Activated T-helper 2 cell treated with anti-CD3 and anti-CD28 coated beads, Interferon-gamma antibody, Interleukin-2, Interleukin-4, amounts not matched to agents 10 μg/mL and 5 μg/mL and 100 μg/mL, durations not matched to agents 14 hours and 24 hours and 36 hours (primary cell): ENCODE data around the gene LRRC59. TPM values are rescaled to one million over a fixed set of nuclear protein-coding genes. Genes with fewer than 3 reads are reported as not detected.

ENCODE experiments used
- DNase-seq: peaks from one replicate; pipeline ENCODE4 v3.0.0; 2021; ENCODE audit warnings: low spot score
- H3K27ac Mint-ChIP-seq: one replicate; pipeline ENCODE4 v1.8.0; 2021; ENCODE audit warnings: mixed read lengths
- H3K27me3 Mint-ChIP-seq: one replicate; pipeline ENCODE4 v1.8.0; 2021; ENCODE audit warnings: low read depth, mixed read lengths
- H3K36me3 Mint-ChIP-seq: one replicate; pipeline ENCODE4 v1.8.0; 2021; ENCODE audit warnings: low read depth, mixed read lengths
- H3K4me1 Mint-ChIP-seq: one replicate; pipeline ENCODE4 v1.8.0; 2021; ENCODE audit warnings: low read depth, mixed read lengths
- H3K4me3 Mint-ChIP-seq: one replicate; pipeline ENCODE4 v1.8.0; 2021; ENCODE audit warnings: low read depth, mild to moderate bottlenecking, moderate library complexity, mixed read lengths
- H3K9me3 Mint-ChIP-seq: one replicate; pipeline ENCODE4 v1.8.0; 2021; ENCODE audit warnings: mixed read lengths
- intact Hi-C: fragments of 100-400 bp; cut with micrococcal nuclease; formaldehyde crosslinking; loops from one replicate; pipeline ENCODE4 v1.15.1; 2023
- total RNA-seq: library from RNA; stranded (reverse); gene quantifications from 2 replicates; pipeline ENCODE4 v1.2.3, GENCODE V29; 2022

LRRC59 gene
- total RNA-seq, 1 donor from 2014 or later, result 119 TPM

DNA sequence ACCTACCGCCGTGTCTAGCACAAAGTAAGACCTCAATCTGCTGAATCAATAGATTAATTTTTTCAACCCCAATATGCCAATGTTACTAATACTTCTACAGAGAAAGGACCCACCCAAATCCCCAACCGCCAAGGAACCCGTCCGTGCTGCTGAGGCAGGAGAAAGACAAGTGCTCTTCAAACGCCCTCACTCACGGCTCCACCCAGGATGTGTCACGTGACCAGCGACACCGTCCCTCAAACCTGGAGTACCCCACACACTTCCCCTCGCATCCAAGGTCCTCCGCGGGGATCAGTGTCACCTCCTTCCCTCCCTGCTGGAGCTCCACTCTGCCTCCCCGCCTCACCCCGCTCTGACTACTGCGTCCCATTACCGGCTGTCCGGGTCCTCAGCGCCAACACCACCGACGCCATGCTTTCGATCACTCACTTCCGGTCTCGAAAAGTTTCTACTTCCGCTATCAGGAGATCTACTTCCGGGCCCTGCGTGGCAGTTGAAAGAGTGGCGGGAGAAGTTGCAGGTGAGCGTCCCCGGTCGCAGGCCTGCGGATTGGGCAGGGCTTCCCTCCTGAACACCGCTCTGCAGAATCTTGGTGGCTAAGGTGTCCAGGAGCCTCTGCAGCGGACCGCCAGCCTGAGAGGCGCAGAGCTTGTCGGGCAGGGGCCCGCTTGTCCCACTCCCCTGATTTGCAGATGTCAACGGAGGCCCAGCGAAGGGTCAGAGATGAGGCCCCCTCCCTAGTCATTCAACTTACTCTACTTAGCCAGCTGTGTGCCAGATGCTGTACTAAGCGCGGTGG lies 24.4 kb downstream of the LRRC59 start, which contains the start of the genes EME1 and MRPL27:
Gene EME1, plus strand, starts transcription at position 472 of the 799 bp plus-strand sequence. CDS start 1,980 bp downstream, outside the sequence.
Gene MRPL27, minus strand, starts transcription at position 427 of the 799 bp plus-strand sequence. Its CDS starts 14 bp downstream, at position 413.
- Mint-ChIP-seq H3K36me3 (peaks cover 62% of the 10 kb centered on the region), H3K4me1 (peaks cover 21% of the 10 kb centered on the region), H3K27ac (peak within 1 kb of the TSS; percentile 99), H3K27me3 (no peaks in the 10 kb centered on the region), H3K9me3 (no peaks in the 10 kb centered on the region), H3K4me3 (peak within 1 kb of the TSS; percentile 96)
- intact Hi-C loops, result loop anchor here (10.0 kb wide), 1 partner anchor 782 kb away; the partner anchor contains the start of gene NME1
- peak; percentile 85 for DNase-seq

DNA sequence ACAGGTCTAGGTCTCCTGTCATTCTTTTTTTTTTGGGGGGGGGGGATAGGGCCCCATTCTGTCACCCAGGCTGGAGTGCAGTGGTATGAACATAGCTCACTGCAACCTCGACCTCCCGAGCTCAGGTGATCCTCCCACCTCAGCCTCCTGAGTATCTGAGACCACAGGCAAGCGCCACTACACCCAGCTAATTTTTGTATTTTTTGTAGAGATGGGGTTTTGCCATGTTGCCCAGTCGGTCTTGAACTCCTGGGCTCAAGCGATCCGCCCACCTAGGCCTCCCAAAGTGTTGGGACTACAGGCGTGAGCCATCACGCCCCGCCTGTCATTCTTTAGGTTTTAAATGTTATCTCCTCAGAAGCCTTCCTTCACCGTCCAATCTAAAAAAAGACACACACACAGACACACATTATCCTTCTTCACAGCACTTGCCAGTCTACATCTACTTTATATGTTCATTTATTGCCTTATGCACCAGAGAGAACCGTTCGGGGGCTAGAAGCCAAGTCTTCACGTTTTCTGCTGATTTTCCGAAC lies 25.0 kb downstream of the LRRC59 start:
- DNase-seq, result no peak
- H3K27ac Mint-ChIP-seq, result peak overlapping the region; percentile 99
- peak overlapping the region; percentile 96 for H3K4me3 Mint-ChIP-seq
- no peaks in the 10 kb centered on the region for H3K9me3 Mint-ChIP-seq
- no peaks in the 10 kb centered on the region for H3K27me3 Mint-ChIP-seq
- H3K4me1 Mint-ChIP-seq, result peaks cover 21% of the 10 kb centered on the region
- intact Hi-C loops, result loop anchor here (10.0 kb wide), 1 partner anchor 783 kb away; the partner anchor contains the start of gene NME1
- H3K36me3 Mint-ChIP-seq, result peaks cover 63% of the 10 kb centered on the region

DNA sequence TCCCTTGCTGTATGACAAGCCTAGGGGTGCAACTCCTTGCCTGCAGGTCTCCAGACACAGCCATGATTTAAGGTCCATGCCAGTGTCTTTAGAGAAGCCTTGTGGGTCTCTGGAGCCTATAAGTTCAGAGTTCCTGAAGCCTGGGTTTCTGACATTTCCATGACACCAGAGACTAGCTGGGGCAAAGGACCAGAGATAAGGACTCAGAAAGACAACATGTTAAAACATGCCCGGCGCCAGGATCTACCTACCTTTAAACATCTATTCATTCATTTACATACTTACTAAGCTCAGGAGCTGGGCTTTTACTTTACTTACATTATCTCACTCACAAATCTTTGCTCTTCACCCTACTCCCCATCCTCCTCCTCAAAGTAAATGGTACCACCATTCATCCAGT lies 25.8 kb downstream of the LRRC59 start:
- Mint-ChIP-seq H3K36me3 (peaks cover 64% of the 10 kb centered on the region), H3K9me3 (no peaks in the 10 kb centered on the region), H3K4me1 (peaks cover 21% of the 10 kb centered on the region), H3K27me3 (no peaks in the 10 kb centered on the region), H3K27ac (peak overlapping the region; percentile 99), H3K4me3 (peak overlapping the region; percentile 96)
- no peak for DNase-seq
- intact Hi-C loops, result loop anchor here (10.0 kb wide), 1 partner anchor 783 kb away; the partner anchor contains the start of gene NME1

DNA sequence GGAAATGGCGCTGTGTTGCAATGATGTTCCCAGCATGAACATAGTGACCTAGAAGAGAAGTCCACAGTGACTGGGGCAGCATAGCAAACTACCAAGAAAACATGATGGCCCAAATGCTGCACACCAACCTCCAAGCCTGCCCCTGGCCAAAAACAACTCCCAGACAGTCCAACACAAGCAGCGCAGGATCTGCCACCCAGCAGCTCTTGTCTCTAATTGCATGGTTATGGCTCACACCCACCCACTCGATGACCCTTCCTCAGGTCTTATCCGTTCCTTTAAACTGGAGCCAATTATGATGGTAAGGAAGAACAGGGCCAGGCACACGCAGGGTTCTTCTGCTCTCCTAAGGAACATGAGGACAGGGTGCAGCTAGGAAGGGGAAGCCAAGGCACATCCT lies 27.3 kb downstream of the LRRC59 start:
- H3K4me3 Mint-ChIP-seq, result no peak overlapping the region
- H3K4me1 Mint-ChIP-seq, result peaks cover 21% of the 10 kb centered on the region
- no peak for DNase-seq
- no peaks in the 10 kb centered on the region for H3K27me3 Mint-ChIP-seq
- H3K36me3 Mint-ChIP-seq, result peaks cover 65% of the 10 kb centered on the region
- no peaks in the 10 kb centered on the region for H3K9me3 Mint-ChIP-seq
- H3K27ac Mint-ChIP-seq, result no peak overlapping the region
- intact Hi-C loops, result loop anchor here (10.0 kb wide), 1 partner anchor 785 kb away; the partner anchor contains the start of gene NME1

DNA sequence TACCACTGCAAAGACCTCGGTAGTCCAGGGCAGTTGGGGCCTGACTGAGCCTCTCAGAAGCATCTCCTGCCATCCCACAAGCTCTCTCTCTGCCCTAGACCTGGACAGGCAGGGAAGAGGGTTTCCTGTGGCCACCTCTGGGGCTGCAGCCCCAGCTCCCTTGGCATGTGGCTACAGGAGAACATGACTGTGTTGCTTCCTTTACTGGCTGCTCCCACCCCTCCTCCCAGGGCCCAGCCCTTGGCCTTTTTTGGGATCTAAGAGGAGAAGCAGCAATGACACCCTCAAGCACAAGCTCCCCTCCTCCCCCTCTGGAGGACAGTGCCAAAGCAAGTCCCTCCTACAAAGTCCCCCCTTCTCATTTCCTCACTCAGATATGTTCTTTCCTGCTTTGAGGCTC lies 29.9 kb downstream of the LRRC59 start:
- Mint-ChIP-seq H3K27ac (no peak overlapping the region), H3K4me3 (no peak overlapping the region), H3K4me1 (peaks cover 17% of the 10 kb centered on the region), H3K9me3 (no peaks in the 10 kb centered on the region), H3K27me3 (no peaks in the 10 kb centered on the region), H3K36me3 (peaks cover 65% of the 10 kb centered on the region)
- intact Hi-C loops, result no loop called here
- DNase-seq, result no peak

DNA sequence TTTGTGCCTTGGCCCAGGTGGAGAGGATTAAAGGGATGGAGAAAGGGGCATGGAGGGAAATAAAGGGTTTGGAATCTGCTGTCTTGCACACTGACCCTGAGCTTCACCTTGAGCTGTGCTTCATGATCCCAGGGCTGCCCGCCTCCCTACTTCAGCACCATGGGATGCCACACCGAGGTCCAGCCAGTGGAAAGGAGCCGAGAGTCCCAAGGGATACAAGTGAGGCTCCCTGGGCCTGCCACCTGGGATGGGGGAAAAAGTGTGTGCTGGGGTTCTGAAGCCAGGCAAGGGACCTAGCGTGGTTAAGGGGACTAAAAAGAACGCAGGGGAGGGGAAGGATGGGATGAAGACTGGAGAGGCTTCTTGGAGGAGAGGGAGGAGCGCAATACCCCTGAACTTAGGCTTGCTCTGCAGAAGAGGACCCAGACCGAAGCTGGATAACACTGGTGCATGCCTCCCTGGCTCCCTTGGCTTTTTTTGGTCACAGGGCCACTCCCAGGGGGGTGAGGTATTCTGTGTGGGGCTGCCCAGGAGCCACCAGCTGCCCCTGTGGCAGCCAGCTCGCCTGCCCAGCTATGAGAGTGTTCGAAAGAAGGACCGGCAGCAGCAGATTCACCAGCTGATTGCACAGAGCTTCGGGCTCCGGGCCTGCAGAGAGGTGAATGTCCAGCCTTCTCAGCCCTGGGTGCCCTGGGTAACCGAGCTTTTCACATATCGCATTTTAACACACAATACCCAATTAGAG lies 31.5 kb downstream of the LRRC59 start:
- H3K4me1 Mint-ChIP-seq, result peaks cover 13% of the 10 kb centered on the region
- H3K27me3 Mint-ChIP-seq, result no peaks in the 10 kb centered on the region
- H3K36me3 Mint-ChIP-seq, result peaks cover 63% of the 10 kb centered on the region
- intact Hi-C loops, result no loop called here
- H3K27ac Mint-ChIP-seq, result no peak overlapping the region
- no peak overlapping the region for H3K4me3 Mint-ChIP-seq
- no peak for DNase-seq
- no peaks in the 10 kb centered on the region for H3K9me3 Mint-ChIP-seq

DNA sequence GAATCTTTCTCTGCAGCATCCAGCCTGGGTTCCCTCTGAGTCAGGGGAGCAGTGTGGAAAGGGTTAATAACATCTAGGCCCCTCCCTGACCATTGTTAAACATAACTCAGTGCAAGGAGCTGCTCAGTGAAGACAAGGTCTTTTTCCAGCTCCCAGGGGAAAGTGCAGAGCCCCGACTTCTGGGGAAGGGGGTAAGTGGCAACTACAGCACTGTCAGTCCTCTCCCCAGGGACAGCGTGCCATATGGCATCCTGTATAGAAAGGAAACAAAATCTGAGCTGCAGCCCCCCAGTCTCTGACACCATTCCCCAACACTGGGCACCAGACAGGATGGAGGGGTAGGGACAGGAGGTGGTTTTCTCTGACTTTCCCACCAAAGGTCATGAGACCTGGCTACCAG lies 32.2 kb downstream of the LRRC59 start:
- Mint-ChIP-seq H3K4me1 (peaks cover 10% of the 10 kb centered on the region), H3K4me3 (no peak overlapping the region), H3K9me3 (no peaks in the 10 kb centered on the region), H3K36me3 (peaks cover 61% of the 10 kb centered on the region), H3K27ac (no peak overlapping the region), H3K27me3 (no peaks in the 10 kb centered on the region)
- intact Hi-C loops, result no loop called here
- no peak for DNase-seq

DNA sequence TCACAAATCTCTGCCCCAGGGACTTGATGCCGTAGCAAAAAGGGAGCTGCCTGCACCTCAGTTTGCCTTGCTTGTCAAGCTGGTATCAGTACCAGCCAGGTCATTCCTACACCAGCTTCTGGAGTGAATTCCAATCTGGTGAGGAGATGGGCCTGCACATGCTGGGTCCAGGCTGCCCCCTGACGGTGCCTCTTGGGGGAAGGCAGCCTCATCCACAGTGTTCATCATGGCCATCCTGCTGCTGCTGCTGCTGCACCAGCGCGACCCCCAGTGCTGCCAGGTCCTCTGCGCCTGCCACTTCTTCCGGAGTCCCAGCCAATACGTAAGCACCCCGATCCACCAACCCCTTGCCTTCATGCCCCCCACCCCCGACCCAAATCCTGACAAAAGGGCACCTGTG lies 32.6 kb downstream of the LRRC59 start:
- H3K4me3 Mint-ChIP-seq, result no peak overlapping the region
- peak overlapping the region; percentile 38 for H3K27ac Mint-ChIP-seq
- no peaks in the 10 kb centered on the region for H3K9me3 Mint-ChIP-seq
- H3K4me1 Mint-ChIP-seq, result peaks cover 10% of the 10 kb centered on the region
- H3K27me3 Mint-ChIP-seq, result no peaks in the 10 kb centered on the region
- intact Hi-C loops, result no loop called here
- H3K36me3 Mint-ChIP-seq, result peaks cover 57% of the 10 kb centered on the region
- DNase-seq, result no peak

DNA sequence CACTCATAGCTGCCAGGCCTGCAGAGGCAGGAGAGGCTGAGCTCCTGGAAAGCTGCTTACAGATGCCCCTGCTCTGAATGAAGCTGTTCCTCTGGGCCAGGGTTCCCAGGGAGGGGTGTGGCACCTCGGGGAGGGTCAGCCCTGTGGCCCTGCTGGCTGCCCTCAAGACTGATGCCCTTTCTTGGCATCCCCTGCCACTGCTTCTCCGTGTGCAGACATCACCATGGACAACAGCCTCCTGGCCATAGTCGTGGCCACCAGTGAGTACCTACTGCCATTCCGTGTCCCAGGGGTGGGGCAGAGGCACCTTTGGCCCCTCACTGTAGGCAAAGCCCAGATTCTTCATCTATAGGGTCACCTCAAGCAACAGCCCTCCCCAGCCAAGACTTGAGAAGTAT lies 33.3 kb downstream of the LRRC59 start:
- intact Hi-C loops, result no loop called here
- H3K9me3 Mint-ChIP-seq, result no peaks in the 10 kb centered on the region
- H3K36me3 Mint-ChIP-seq, result peaks cover 58% of the 10 kb centered on the region
- H3K4me3 Mint-ChIP-seq, result no peak overlapping the region
- no peaks in the 10 kb centered on the region for H3K27me3 Mint-ChIP-seq
- no peak for DNase-seq
- H3K4me1 Mint-ChIP-seq, result peaks cover 10% of the 10 kb centered on the region
- no peak overlapping the region for H3K27ac Mint-ChIP-seq

DNA sequence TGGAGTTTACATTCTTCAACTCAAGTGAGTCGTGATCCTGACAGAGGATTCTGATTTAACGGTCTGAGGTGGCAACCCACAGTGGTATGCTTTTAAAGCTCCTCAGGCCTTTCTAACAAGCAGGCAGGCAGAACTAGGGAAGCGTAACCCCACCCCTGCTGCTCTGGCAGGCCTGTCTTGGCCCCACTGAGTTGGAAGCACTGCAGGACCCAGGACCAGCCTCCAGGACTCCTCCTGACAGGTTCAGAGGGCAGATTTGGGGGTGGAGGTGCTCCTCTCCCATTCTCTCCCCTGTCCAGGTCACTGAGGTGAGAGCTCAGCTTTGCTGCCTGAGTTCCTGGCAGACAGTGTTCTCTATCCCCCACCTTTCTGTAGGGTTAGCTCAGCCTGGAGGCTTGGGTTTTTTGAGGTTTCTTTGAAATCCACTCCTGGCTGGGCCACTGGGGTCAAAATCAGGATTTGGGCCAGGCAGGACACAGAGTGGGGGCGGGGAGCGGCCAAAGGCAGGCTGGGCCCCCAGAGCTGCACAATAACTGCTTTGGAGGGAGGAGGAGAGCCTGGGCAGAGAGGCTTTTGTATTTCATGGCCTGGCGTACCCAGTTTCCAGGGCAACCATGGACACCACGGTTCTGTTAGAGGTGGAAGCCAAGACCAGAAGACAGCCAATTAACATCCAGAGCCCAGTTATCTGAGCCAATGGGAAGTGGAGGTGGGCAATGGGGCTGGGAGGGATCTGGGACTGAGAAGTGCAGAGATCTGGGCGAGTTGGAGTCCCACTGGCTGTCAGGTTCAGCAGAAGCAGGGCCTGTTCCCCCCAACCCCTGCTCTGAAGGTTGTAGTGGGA lies 33.9 kb downstream of the LRRC59 start:
- Mint-ChIP-seq H3K4me3 (no peak overlapping the region), H3K9me3 (no peaks in the 10 kb centered on the region), H3K27ac (no peak overlapping the region), H3K4me1 (peaks cover 10% of the 10 kb centered on the region), H3K36me3 (peaks cover 57% of the 10 kb centered on the region), H3K27me3 (no peaks in the 10 kb centered on the region)
- intact Hi-C loops, result no loop called here
- no peak for DNase-seq

DNA sequence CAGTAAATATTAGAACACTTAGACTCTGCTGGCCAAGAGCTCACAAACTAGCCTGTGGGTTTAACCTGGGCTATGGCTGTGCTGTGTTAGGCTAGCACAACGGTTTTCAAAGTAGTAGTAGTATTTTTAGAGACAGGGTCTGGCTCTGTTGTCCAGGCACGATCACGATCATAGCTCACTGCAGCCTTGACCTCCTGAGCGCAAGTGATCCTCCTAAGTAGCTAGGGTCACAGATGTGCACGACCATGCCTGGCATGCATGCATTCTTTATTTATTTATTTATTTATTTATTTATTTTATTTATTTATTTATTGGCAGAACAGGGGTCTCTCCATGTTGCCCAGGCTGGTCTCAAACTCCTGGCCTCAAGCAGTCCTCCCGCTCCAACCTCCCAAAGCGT lies 34.7 kb downstream of the LRRC59 start:
- Mint-ChIP-seq H3K27me3 (no peaks in the 10 kb centered on the region), H3K9me3 (no peaks in the 10 kb centered on the region), H3K27ac (peak overlapping the region; percentile 85), H3K4me1 (peaks cover 10% of the 10 kb centered on the region), H3K36me3 (peaks cover 56% of the 10 kb centered on the region), H3K4me3 (no peak overlapping the region)
- intact Hi-C loops, result no loop called here
- no peak for DNase-seq
